Endothelial cell of umbilical vein (primary cell): ENCODE measurements around the gene SDR39U1. TPM values are rescaled to one million over a fixed set of nuclear protein-coding genes. Genes with fewer than 3 reads are reported as not detected.

Experiments
- BruUV-seq: library from RNA; stranded (reverse); fragments of 400-500 nt; replicated peaks from 2 replicates; lab custom pipeline; 2021; lab: Mats Ljungman, UMichigan
- CTCF ChIA-PET: fragments of 300-600, 350-600 bp; sonication (Branson Sonifier 250); formaldehyde crosslinking; loops from one replicate; lab custom pipeline; 2021; ENCODE audit warnings: antibody characterized with exemption, inconsistent platforms; lab: Charles Lee
- POLR2A ChIA-PET: fragments of 300-600, 350-600 bp; sonication (Branson Sonifier 250); formaldehyde crosslinking; loops from one replicate; lab custom pipeline; 2021; ENCODE audit warnings: antibody characterized with exemption, inconsistent platforms; lab: Charles Lee
- DNase-seq: peaks from one replicate; pipeline ENCODE4 v3.0.0-alpha.2; 2011; ENCODE audit warnings: low read depth, low spot score
- FAIRE-seq: peaks from 2 replicates; lab custom pipeline; 2011; peaks lifted over from hg19 to GRCh38; lab: Jason Lieb, UNC
- H2AFZ ChIP-seq: 2 replicates; pipeline ENCODE4 v1.6.0; 2012; ENCODE audit warnings: low read depth, low read length, control low read depth, inconsistent platforms
- H3K27ac ChIP-seq: 2 replicates; pipeline ENCODE4 v1.5.1; 2011; ENCODE audit warnings: low read depth, mild to moderate bottlenecking, control low read depth, low read length, moderate library complexity; ENCODE audit not compliant: insufficient read depth
- H3K27me3 ChIP-seq, 2 experiments: 2 replicates each; pipeline versions ENCODE4 v1.6.0 to v1.6.1; 2011; ENCODE audit warnings: low read length in 2 of 2, mixed read lengths in 1 of 2; ENCODE audit not compliant: control insufficient read depth in 2 of 2, insufficient read depth in 2 of 2
- H3K36me3 ChIP-seq, 2 experiments: 2 replicates in 1 of 2; 3 replicates in 1 of 2; pipeline ENCODE4 v1.5.1; 2011; ENCODE audit warnings: low read length in 2 of 2, mild to moderate bottlenecking in 1 of 2, moderate library complexity in 1 of 2; ENCODE audit not compliant: control insufficient read depth in 2 of 2, insufficient read depth in 2 of 2; ENCODE audit errors: extremely low read depth in 1 of 2
- H3K4me1 ChIP-seq: 3 replicates; pipeline ENCODE4 v1.5.1; 2011; ENCODE audit warnings: mild to moderate bottlenecking, low read length; ENCODE audit not compliant: control insufficient read depth, insufficient read depth; ENCODE audit errors: extremely low read depth
- H3K4me2 ChIP-seq: 2 replicates; pipeline ENCODE4 v1.6.1; 2011; ENCODE audit warnings: low read length, control low read depth, mixed read lengths; ENCODE audit not compliant: insufficient read depth
- H3K4me3 ChIP-seq, 3 experiments: fragments of 200-600 bp in 1 of 3; sonication (generic), shearing (Covaris generic) in 1 of 3; replicated peaks in 1 of 3; 2 replicates each; pipeline ENCODE4 v1.5.1; 2011 to 2016; ENCODE audit warnings: control low read depth in 3 of 3, low read length in 3 of 3, mild to moderate bottlenecking in 2 of 3, inconsistent platforms in 1 of 3, low read depth in 1 of 3, moderate library complexity in 1 of 3; ENCODE audit not compliant: insufficient read depth in 1 of 3
- H3K79me2 ChIP-seq: 2 replicates; pipeline ENCODE4 v1.6.0; 2012; ENCODE audit warnings: low read length, inconsistent platforms; ENCODE audit not compliant: control insufficient read depth, insufficient read depth
- H3K9ac ChIP-seq: replicated peaks from 2 replicates; pipeline ENCODE3; 2011; ENCODE audit warnings: low read length, control low read depth; ENCODE audit not compliant: insufficient read depth; ENCODE audit errors: extremely low read depth
- H3K9me1 ChIP-seq: replicated peaks from 3 replicates; pipeline ENCODE4 v1.6.0; 2011; ENCODE audit warnings: mild to moderate bottlenecking, low read length; ENCODE audit not compliant: control insufficient read depth, insufficient read depth; ENCODE audit errors: extremely low read depth
- H3K9me3 ChIP-seq: replicated peaks from 2 replicates; pipeline ENCODE4 v1.5.1; 2012; ENCODE audit warnings: low read length, inconsistent platforms; ENCODE audit not compliant: control insufficient read depth, insufficient read depth
- H4K20me1 ChIP-seq: replicated peaks from 2 replicates; pipeline ENCODE3; 2011; ENCODE audit warnings: mild to moderate bottlenecking, low read length; ENCODE audit not compliant: control insufficient read depth, insufficient read depth; ENCODE audit errors: extremely low read depth
- CTCF ChIP-seq, 2 donors: IDR thresholded peaks; 1 replicate in 1 of 2; 2 replicates in 1 of 2; pipeline ENCODE4 v1.5.1; 2011; ENCODE audit warnings: low read length in 2 of 2, mild to moderate bottlenecking in 2 of 2, moderate library complexity in 2 of 2, control low read depth in 1 of 2, inconsistent platforms in 1 of 2, low read depth in 1 of 2; ENCODE audit not compliant: insufficient read depth in 1 of 2; ENCODE audit errors: extremely low read depth in 1 of 2
- EZH2 ChIP-seq: IDR thresholded peaks from 2 replicates; pipeline ENCODE4 v1.6.1; 2012; ENCODE audit warnings: borderline replicate concordance, low read depth, mild to moderate bottlenecking, moderate library complexity, low read length, inconsistent platforms; ENCODE audit not compliant: severe bottlenecking
- FOS ChIP-seq: IDR thresholded peaks from 2 replicates; pipeline ENCODE4 v1.6.1; 2011; ENCODE audit warnings: mild to moderate bottlenecking, low read length, moderate library complexity, borderline replicate concordance; ENCODE audit not compliant: insufficient read depth
- GATA2 ChIP-seq: IDR thresholded peaks from 2 replicates; pipeline ENCODE4 v1.7.0; 2011; ENCODE audit warnings: low read depth, mild to moderate bottlenecking, moderate library complexity, mixed read lengths, low read length; ENCODE audit not compliant: insufficient read length, insufficient read depth
- JUN ChIP-seq: IDR thresholded peaks from 2 replicates; pipeline ENCODE4 v1.6.1; 2011; ENCODE audit warnings: borderline replicate concordance, low read depth; ENCODE audit not compliant: insufficient read length, insufficient read depth
- MAX ChIP-seq: IDR thresholded peaks from 2 replicates; pipeline ENCODE4 v1.6.1; 2011; ENCODE audit not compliant: insufficient read depth, insufficient read length
- MYC ChIP-seq: IDR thresholded peaks from one replicate; pipeline ENCODE4 v1.6.1; 2011; ENCODE audit warnings: mild to moderate bottlenecking, low read depth, low read length
- POLR2A ChIP-seq: IDR thresholded peaks from 2 replicates; pipeline ENCODE4 v1.6.1; 2012; ENCODE audit warnings: low read depth, mild to moderate bottlenecking, control low read depth, low read length
- POLR2AphosphoS5 ChIP-seq: IDR thresholded peaks from 2 replicates; pipeline ENCODE4 v1.6.1; 2012; ENCODE audit warnings: low read depth, mild to moderate bottlenecking, control low read depth, low read length, moderate library complexity; ENCODE audit not compliant: insufficient read depth
- dilution Hi-C: fragments of 300-500 bp; cut with MboI; formaldehyde crosslinking; loops from one replicate; pipeline ENCODE4 v1.15.0; 2019; ENCODE audit warnings: low sequenced_read_pairs; ENCODE audit not compliant: extremely low pct_ligation_motif_present
- intact Hi-C: fragments of 100-400 bp; cut with micrococcal nuclease; formaldehyde crosslinking; loops from one replicate; pipeline ENCODE4 v1.10.0; 2022
- polyA plus RNA-seq, 4 experiments: library from polyadenylated mRNA; depleted of rRNA in 3 of 4; stranded (reverse) in 3 of 4; unstranded in 1 of 4; fragments of >200 nt; gene quantifications; 2 replicates each; pipeline versions ENCODE4 v1.2.1 to v1.2.3, GENCODE V29; 2011 to 2012; ENCODE audit warnings: missing spikeins in 1 of 4
- total RNA-seq: library from RNA; stranded (reverse); gene quantifications from 2 replicates; pipeline ENCODE4 v1.2.3, GENCODE V29; 2021

The SDR39U1 gene
- total and polyA plus RNA-seq, 2 donors (not counting 3 experiments of a cell fraction or from before 2014, with no cell fraction given): 40.2 to 72.6 TPM

- no peak overlapping the region for H3K27ac ChIP-seq
- dilution Hi-C loops: no loop called here
- FAIRE-seq: no peak
These were observed 26.2 kb downstream of the SDR39U1 start for GRCh38 chr14:24416254-24416931.

More at GRCh38 chr14:24416254-24416931, 26.2 kb downstream of the SDR39U1 start:
- no peak overlapping the region for H2AFZ ChIP-seq
- no peaks in the 10 kb centered on the region for H3K79me2 ChIP-seq
- no peaks in the 10 kb centered on the region for H3K9me1 ChIP-seq
- H3K36me3 ChIP-seq: peaks cover 4 to 33% of the 10 kb centered on the region in 2 experiments
- ChIA-PET POLR2A (no interaction called here), CTCF (interaction anchor here (1.4 to 3.9 kb wide), 2 partner anchors 15 to 17 kb away, joined by 3 to 50 read pairs; partner anchors contain the start of gene NYNRIN)
- intact Hi-C loops: no loop called here
- no peaks in the 10 kb centered on the region for H4K20me1 ChIP-seq
- H3K27me3 ChIP-seq: no peaks in the 10 kb centered on the region
- TF ChIP-seq FOS (no peak), JUN (no peak), POLR2A (no peak), GATA2 (no peak), POLR2AphosphoS5 (no peak), EZH2 (no peak), CTCF (IDR thresholded peaks at IDR 0.05; ENCODE audit: extremely low read depth in 1 of 2, insufficient read depth in 1 of 2, low read depth in 1 of 2, low read length in 2 of 2) (no peak), MAX (no peak), MYC (no peak)
- BruUV-seq: no TSS peak
- H3K4me2 ChIP-seq: no peak overlapping the region
- H3K4me1 ChIP-seq: peaks cover 17% of the 10 kb centered on the region
- DNase-seq: no peak
- no peaks in the 10 kb centered on the region for H3K9me3 ChIP-seq
- no peak overlapping the region for H3K4me3 ChIP-seq
- no peak overlapping the region for H3K9ac ChIP-seq
